ENCODE results near the gene FBXO3.

FBXO3 gene

DNA sequence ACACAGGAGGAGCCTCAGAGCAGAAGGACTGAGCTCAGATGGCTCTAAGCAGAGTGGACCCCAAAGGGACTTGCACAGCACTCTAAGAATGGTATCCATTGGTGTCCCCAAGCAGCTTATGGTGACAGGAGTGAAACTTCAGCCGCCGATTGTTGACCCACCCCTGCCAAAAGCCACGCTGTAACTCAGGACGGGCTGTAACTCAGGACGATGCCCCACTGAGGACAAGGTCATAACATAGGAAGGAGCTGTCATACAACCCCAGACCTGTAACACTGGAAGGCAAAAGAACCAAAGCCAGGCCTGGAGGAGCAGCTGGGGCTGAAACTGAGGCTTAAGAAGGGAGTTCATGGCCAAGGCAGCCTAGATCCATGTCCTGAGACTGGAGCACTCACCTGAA, 52.3 kb downstream of the FBXO3 start:
- Histone ChIP-seq H3K36me3 (ENCODE audit: insufficient read depth, low read length) (peaks cover 34% of the 10 kb centered on the region; the same call in 1 of the 2 replicates), H3K27me3 (ENCODE audit: insufficient read depth, low read length, poor library complexity, severe bottlenecking) (no peaks in the 10 kb centered on the region), H4K20me1 (ENCODE audit: insufficient read depth, low read length, poor library complexity, severe bottlenecking) (peaks cover 18% of the 10 kb centered on the region), H3K9me3 (ENCODE audit: insufficient read depth, low read depth, low read length) (no peaks in the 10 kb centered on the region), H3K9me2 (replicated peaks; ENCODE audit: low read depth, low read length) (no peaks in the 10 kb centered on the region), H3K4me2 (ENCODE audit: low read depth, low read length, poor library complexity, severe bottlenecking) (no peak overlapping the region), H3K4me1 (ENCODE audit: insufficient read depth, low read length, poor library complexity, severe bottlenecking) (peaks cover 33% of the 10 kb centered on the region), H2AFZ (ENCODE audit: low read length) (no peak overlapping the region), H3K4me3 (ENCODE audit: low read length, poor library complexity, severe bottlenecking) (no peak overlapping the region), H3K79me2 (ENCODE audit: insufficient read depth, low read length) (peaks cover 42% of the 10 kb centered on the region), H3K9ac (ENCODE audit: low read depth, low read length, poor library complexity, severe bottlenecking) (no peak overlapping the region), H3F3A (ENCODE audit: low read depth) (no peaks in the 10 kb centered on the region)
- TF ChIP-seq EZH2phosphoT487 (IDR thresholded peaks at IDR 0.05; ENCODE audit: borderline replicate concordance) (no peak), CTCF (conservative IDR thresholded peaks at IDR 0.05; ENCODE audit: low read length) (no peak)

- no peak overlapping the region for H3K4me3 ChIP-seq (ENCODE audit: low read length, poor library complexity, severe bottlenecking)
- no peaks in the 10 kb centered on the region for H3K9me3 ChIP-seq (ENCODE audit: insufficient read depth, low read depth, low read length)
- H3K27me3 ChIP-seq (ENCODE audit: insufficient read depth, low read length, poor library complexity, severe bottlenecking) = no peaks in the 10 kb centered on the region
- no peak overlapping the region for H2AFZ ChIP-seq (ENCODE audit: low read length)
- peaks cover 39% of the 10 kb centered on the region; the same call in 1 of the 2 replicates for H3K36me3 ChIP-seq (ENCODE audit: insufficient read depth, low read length)
- H3K4me1 ChIP-seq (ENCODE audit: insufficient read depth, low read length, poor library complexity, severe bottlenecking) = peaks cover 33% of the 10 kb centered on the region
- no peak overlapping the region for H3K9ac ChIP-seq (ENCODE audit: low read depth, low read length, poor library complexity, severe bottlenecking)
- no peak for TF ChIP-seq EZH2phosphoT487 (IDR thresholded peaks at IDR 0.05; ENCODE audit: borderline replicate concordance)
- no peak for TF ChIP-seq CTCF (conservative IDR thresholded peaks at IDR 0.05; ENCODE audit: low read length)
- H3K4me2 ChIP-seq (ENCODE audit: low read depth, low read length, poor library complexity, severe bottlenecking) = no peak overlapping the region
- H3F3A ChIP-seq (ENCODE audit: low read depth) = no peaks in the 10 kb centered on the region
- peaks cover 42% of the 10 kb centered on the region for H3K79me2 ChIP-seq (ENCODE audit: insufficient read depth, low read length)
- no peaks in the 10 kb centered on the region for H3K9me2 ChIP-seq (replicated peaks; ENCODE audit: low read depth, low read length)
- peaks cover 18% of the 10 kb centered on the region for H4K20me1 ChIP-seq (ENCODE audit: insufficient read depth, low read length, poor library complexity, severe bottlenecking)
These were observed 52.9 kb downstream of the FBXO3 start for GRCh38 chr11:33721426-33721825.

GRCh38 chr11:33719587-33719986, 54.7 kb downstream of the FBXO3 start:
- H2AFZ ChIP-seq (ENCODE audit: low read length) = no peak overlapping the region
- peaks cover 22% of the 10 kb centered on the region for H3K4me1 ChIP-seq (ENCODE audit: insufficient read depth, low read length, poor library complexity, severe bottlenecking)
- no peaks in the 10 kb centered on the region for H3K27me3 ChIP-seq (ENCODE audit: insufficient read depth, low read length, poor library complexity, severe bottlenecking)
- peaks cover 30% of the 10 kb centered on the region for H3K79me2 ChIP-seq (ENCODE audit: insufficient read depth, low read length)
- TF ChIP-seq EZH2phosphoT487 (IDR thresholded peaks at IDR 0.05; ENCODE audit: borderline replicate concordance) = no peak
- TF ChIP-seq CTCF (conservative IDR thresholded peaks at IDR 0.05; ENCODE audit: low read length) = no peak
- no peak overlapping the region for H3K4me3 ChIP-seq (ENCODE audit: low read length, poor library complexity, severe bottlenecking)
- H3K36me3 ChIP-seq (ENCODE audit: insufficient read depth, low read length) = peaks cover 51% of the 10 kb centered on the region; the same call in 1 of the 2 replicates
- no peaks in the 10 kb centered on the region for H3K9me2 ChIP-seq (replicated peaks; ENCODE audit: low read depth, low read length)
- no peak overlapping the region for H3K9ac ChIP-seq (ENCODE audit: low read depth, low read length, poor library complexity, severe bottlenecking)
- H3K4me2 ChIP-seq (ENCODE audit: low read depth, low read length, poor library complexity, severe bottlenecking) = no peak overlapping the region
- H3F3A ChIP-seq (ENCODE audit: low read depth) = no peaks in the 10 kb centered on the region
- H4K20me1 ChIP-seq (ENCODE audit: insufficient read depth, low read length, poor library complexity, severe bottlenecking) = peaks cover 15% of the 10 kb centered on the region
- no peaks in the 10 kb centered on the region for H3K9me3 ChIP-seq (ENCODE audit: insufficient read depth, low read depth, low read length)
